ENCODE results near the gene SCRG1.

SCRG1 gene

GRCh38 chr4:173434231-173434630, 35.3 kb upstream of the SCRG1 start:
- no peak overlapping the region for H2AFZ ChIP-seq
- no peaks in the 10 kb centered on the region for H3K9me3 ChIP-seq (ENCODE audit: control insufficient read depth, low read length)
- no peaks in the 10 kb centered on the region for H3K36me3 ChIP-seq (ENCODE audit: control insufficient read depth, insufficient read depth, low read length)
- H3K4me1 ChIP-seq = no peaks in the 10 kb centered on the region
- no peak overlapping the region for H3K9ac ChIP-seq
- no peak overlapping the region for H3K4me2 ChIP-seq (ENCODE audit: low read length)
- no peaks in the 10 kb centered on the region for H3K79me2 ChIP-seq
- no peak for TF ChIP-seq CTCF (IDR thresholded peaks at IDR 0.05)
- no peak overlapping the region for H3K4me3 ChIP-seq (ENCODE audit: low read depth, low read length)
- H3K27me3 ChIP-seq (ENCODE audit: control insufficient read depth, insufficient read depth, low read length) = no peaks in the 10 kb centered on the region
- H3K27ac ChIP-seq = no peak overlapping the region

GRCh38 chr4:173433447-173433846, 34.5 kb upstream of the SCRG1 start:
- H3K4me2 ChIP-seq (ENCODE audit: low read length) = no peak overlapping the region

GRCh38 chr4:173432430-173432829, 33.5 kb upstream of the SCRG1 start:
- Histone ChIP-seq H3K27ac (no peak overlapping the region), H3K36me3 (ENCODE audit: control insufficient read depth, insufficient read depth, low read length) (no peaks in the 10 kb centered on the region), H3K9ac (no peak overlapping the region), H3K4me3 (ENCODE audit: low read depth, low read length) (no peak overlapping the region), H3K4me2 (ENCODE audit: low read length) (no peak overlapping the region), H3K9me3 (ENCODE audit: control insufficient read depth, low read length) (no peaks in the 10 kb centered on the region), H3K4me1 (no peaks in the 10 kb centered on the region), H3K27me3 (ENCODE audit: control insufficient read depth, insufficient read depth, low read length) (no peaks in the 10 kb centered on the region), H2AFZ (no peak overlapping the region), H3K79me2 (no peaks in the 10 kb centered on the region)
- TF ChIP-seq CTCF (IDR thresholded peaks at IDR 0.05) = no peak

More at GRCh38 chr4:173433447-173433846, 34.5 kb upstream of the SCRG1 start:
- H3K36me3 ChIP-seq (ENCODE audit: control insufficient read depth, insufficient read depth, low read length) = no peaks in the 10 kb centered on the region
- no peaks in the 10 kb centered on the region for H3K79me2 ChIP-seq
- H3K9me3 ChIP-seq (ENCODE audit: control insufficient read depth, low read length) = no peaks in the 10 kb centered on the region
- no peaks in the 10 kb centered on the region for H3K4me1 ChIP-seq
- H3K27ac ChIP-seq = no peak overlapping the region
- H3K27me3 ChIP-seq (ENCODE audit: control insufficient read depth, insufficient read depth, low read length) = no peaks in the 10 kb centered on the region
- H2AFZ ChIP-seq = no peak overlapping the region
- H3K9ac ChIP-seq = no peak overlapping the region
- no peak overlapping the region for H3K4me3 ChIP-seq (ENCODE audit: low read depth, low read length)
- TF ChIP-seq CTCF (IDR thresholded peaks at IDR 0.05) = no peak

- Histone ChIP-seq H3K27me3 (ENCODE audit: control insufficient read depth, insufficient read depth, low read length) (no peaks in the 10 kb centered on the region), H3K9ac (no peak overlapping the region), H3K27ac (no peak overlapping the region), H3K79me2 (no peaks in the 10 kb centered on the region), H3K4me2 (ENCODE audit: low read length) (no peak overlapping the region), H3K4me3 (ENCODE audit: low read depth, low read length) (no peak overlapping the region), H2AFZ (no peak overlapping the region), H3K36me3 (ENCODE audit: control insufficient read depth, insufficient read depth, low read length) (no peaks in the 10 kb centered on the region), H3K9me3 (ENCODE audit: control insufficient read depth, low read length) (no peaks in the 10 kb centered on the region), H3K4me1 (no peaks in the 10 kb centered on the region)
- TF ChIP-seq CTCF (IDR thresholded peaks at IDR 0.05) = no peak
Measured at GRCh38 chr4:173426064-173426463, 27.1 kb upstream of the SCRG1 start.

- Histone ChIP-seq H3K4me1 (no peaks in the 10 kb centered on the region), H2AFZ (no peak overlapping the region), H3K9ac (no peak overlapping the region), H3K4me2 (ENCODE audit: low read length) (no peak overlapping the region), H3K4me3 (ENCODE audit: low read depth, low read length) (no peak overlapping the region), H3K27ac (no peak overlapping the region), H3K79me2 (no peaks in the 10 kb centered on the region), H3K36me3 (ENCODE audit: control insufficient read depth, insufficient read depth, low read length) (no peaks in the 10 kb centered on the region), H3K27me3 (ENCODE audit: control insufficient read depth, insufficient read depth, low read length) (no peaks in the 10 kb centered on the region), H3K9me3 (ENCODE audit: control insufficient read depth, low read length) (no peaks in the 10 kb centered on the region)
- TF ChIP-seq CTCF (IDR thresholded peaks at IDR 0.05) = no peak
Measured at GRCh38 chr4:173424899-173425805, 26.2 kb upstream of the SCRG1 start.
